ENCODE results near the gene LGMN. TPM values are rescaled to one million over a fixed set of nuclear protein-coding genes. Genes with fewer than 3 reads are reported as not detected.
A peak's percentile ranks its signal among the peaks of the same experiment; 100 is the strongest.
"Not testable (repeated sequence)": the region's sequence is repeated elsewhere in the genome, so short reads cannot be mapped to it uniquely, and the experiment has no call there.

LGMN gene
- 100 to 1,000 TPM in 1 of 2 donors, 10 to 100 TPM in 1; 89.7 to 119 TPM for total RNA-seq
- long read RNA-seq, transcript LGMN-201 (14 exons, 2,055 nt): major isoform, 39 of 51 reads
- long read RNA-seq, transcript LGMN-211 (12 exons, 1,728 nt): minor isoform, 5 of 51 reads
- long read RNA-seq, partial matches to known transcripts: 3 of 51 reads
- long read RNA-seq, other reads (novel, unspliced or antisense): 2 of 51 reads

- intact Hi-C loops (cut with DNase I): no loop called here
- ATAC-seq: peak; percentile 96 to 99
- DNase-seq: peak; percentile 98
Measured at GRCh38 chr14:92748259-92749016, at the start of gene LGMN. Gene LGMN, minus strand, starts transcription at chr14:92748627. Its CDS starts 15,841 bp downstream, at chr14:92732786.

DNA sequence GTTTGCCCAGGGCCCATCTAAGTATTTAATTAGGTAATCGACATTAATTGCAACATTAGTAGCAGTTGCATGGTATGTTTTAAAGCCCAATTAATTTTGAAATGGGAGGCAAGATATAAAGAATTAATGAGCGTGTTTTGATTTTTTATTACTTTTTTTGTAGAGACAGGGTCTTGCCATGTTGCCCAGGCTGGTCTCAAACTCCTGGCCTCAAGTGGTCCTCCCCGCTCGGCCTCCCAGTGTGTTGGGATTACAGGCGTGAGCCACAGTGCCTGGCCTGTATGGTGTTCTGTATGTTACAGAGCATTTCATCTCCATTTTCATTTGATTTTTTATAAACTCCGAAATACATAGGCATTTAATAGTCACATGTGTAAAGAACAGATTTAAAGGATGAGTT, 46.5 kb upstream of the LGMN start:
- ATAC-seq: no peak
- intact Hi-C loops (cut with DNase I): no loop called here
- DNase-seq: no peak

DNA sequence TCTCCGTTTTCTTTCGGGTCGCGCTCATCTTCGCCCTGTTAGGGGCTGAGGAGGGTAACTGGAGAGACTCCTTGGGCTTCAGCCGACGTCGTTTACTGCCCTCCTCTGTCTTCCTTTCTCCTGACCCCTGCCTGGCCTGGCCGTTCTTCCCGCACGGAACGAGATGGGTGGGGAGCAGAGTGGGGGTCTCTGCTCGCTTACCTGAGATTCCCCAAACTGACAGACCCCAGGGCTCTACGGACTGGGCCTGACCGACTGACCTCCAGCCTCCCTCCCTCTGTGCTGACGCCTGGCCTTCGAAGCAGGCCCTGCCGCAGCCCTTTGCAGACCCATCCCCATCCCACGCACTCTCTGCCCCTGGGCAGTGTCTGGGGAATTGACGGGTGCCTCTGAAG, 46.1 kb upstream of the LGMN start:
- DNase-seq: peak; percentile 27
- intact Hi-C loops (cut with DNase I): no loop called here
- ATAC-seq: peak; percentile 1 to 39

- ATAC-seq (peak; percentile 99 to 100), DNase-seq (peak; percentile 98)
- intact Hi-C loops (cut with DNase I): no loop called here
Measured at GRCh38 chr14:92793709-92794546, 45.5 kb upstream of the LGMN start, which contains the start of gene GOLGA5. Gene GOLGA5, plus strand, starts transcription at chr14:92794305. Its CDS starts 3,133 bp downstream, at chr14:92797438.

GRCh38 chr14:92792885-92793284, 44.5 kb upstream of the LGMN start:
- DNase-seq (no peak), ATAC-seq (no peak)
- intact Hi-C loops (cut with DNase I): no loop called here

DNA sequence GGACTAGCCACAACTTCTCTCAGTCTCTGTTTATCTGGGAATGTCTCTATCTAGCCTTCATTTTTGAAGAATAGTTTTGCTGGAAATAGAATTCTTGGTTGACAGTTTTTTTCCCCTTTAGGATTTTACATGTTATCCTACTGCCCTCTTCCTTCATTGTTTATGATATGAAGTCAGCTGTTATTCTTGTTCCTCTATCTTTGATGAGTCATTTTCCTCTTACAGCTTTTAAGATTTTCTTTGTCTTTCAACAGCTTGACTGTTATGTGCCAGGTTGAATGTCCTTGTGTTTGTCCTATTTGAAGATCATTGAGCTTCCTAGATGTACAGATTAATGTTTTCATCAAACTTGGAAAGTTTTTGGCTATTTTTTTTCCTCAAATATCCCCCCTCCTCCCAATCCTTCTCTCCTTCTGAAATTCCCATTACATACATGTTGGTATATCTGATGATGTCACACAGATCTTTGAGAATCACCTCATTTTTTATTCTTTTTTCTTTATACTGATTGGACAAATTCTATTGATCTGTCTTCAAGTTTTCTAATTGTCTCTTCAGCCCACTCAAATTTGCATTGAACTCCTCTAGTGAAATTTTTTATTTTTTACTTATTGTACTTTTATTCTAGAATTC, 41.1 kb upstream of the LGMN start:
- ATAC-seq (no peak), DNase-seq (no peak)
- intact Hi-C loops (cut with DNase I): no loop called here

DNA sequence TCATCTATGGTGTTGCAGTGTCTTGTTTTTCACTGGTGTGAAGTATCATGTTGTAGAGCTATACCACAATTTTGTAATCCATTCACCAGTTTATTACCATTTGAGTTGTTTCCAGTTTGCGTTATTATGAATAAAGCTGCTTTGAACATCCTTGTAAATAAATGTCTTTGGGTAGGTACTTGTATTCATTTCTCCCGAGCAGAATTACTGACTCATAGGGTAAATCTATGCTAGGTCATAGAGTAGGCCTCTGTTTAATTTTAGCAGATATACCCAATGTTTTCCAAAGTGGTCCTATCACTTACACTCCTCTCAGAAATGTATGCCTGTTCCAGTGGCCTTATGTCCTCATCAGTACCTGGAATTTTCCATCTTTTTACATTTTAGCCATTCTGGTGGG, 39.1 kb upstream of the LGMN start:
- DNase-seq (no peak), ATAC-seq (no peak)
- intact Hi-C loops (cut with DNase I): no loop called here

DNA sequence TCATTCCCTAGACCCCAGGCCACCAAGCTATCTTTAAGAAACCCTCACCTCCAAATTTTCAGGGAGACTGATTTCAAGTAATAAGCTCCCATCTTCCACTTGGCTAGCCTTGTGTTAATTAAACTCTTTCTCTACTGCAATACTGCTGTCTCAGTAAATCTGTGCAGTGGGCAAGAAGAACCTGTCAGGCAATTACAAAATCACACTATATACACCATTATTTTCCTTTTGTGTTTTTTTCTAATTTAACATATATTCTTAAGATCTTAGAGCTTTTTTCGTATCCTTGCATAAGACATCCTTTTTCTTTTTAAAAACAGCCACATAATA, 38.0 kb upstream of the LGMN start:
- DNase-seq (no peak), ATAC-seq (no peak)
- intact Hi-C loops (cut with DNase I): no loop called here

- ATAC-seq: peak; percentile 70 to 91
- intact Hi-C loops (cut with DNase I): no loop called here
Measured at GRCh38 chr14:92785667-92786426, 37.4 kb upstream of the LGMN start.

GRCh38 chr14:92783813-92784431, 35.5 kb upstream of the LGMN start:
- intact Hi-C loops (cut with DNase I): loop anchor here (2.0 to 5.0 kb wide), 2 partner anchors 69 to 72 kb away; no protein-coding TSS in a partner anchor
- ATAC-seq: peak; percentile 50 to 77
- DNase-seq: no peak

More at GRCh38 chr14:92785667-92786426, 37.4 kb upstream of the LGMN start:
- DNase-seq: peak; percentile 75

GRCh38 chr14:92781350-92781749, 32.9 kb upstream of the LGMN start:
- no peak for DNase-seq
- intact Hi-C loops (cut with DNase I): loop anchor here in 1 of 2 donors (5.0 kb wide), 1 partner anchor 69 kb away; no protein-coding TSS in a partner anchor
- no peak for ATAC-seq

DNA sequence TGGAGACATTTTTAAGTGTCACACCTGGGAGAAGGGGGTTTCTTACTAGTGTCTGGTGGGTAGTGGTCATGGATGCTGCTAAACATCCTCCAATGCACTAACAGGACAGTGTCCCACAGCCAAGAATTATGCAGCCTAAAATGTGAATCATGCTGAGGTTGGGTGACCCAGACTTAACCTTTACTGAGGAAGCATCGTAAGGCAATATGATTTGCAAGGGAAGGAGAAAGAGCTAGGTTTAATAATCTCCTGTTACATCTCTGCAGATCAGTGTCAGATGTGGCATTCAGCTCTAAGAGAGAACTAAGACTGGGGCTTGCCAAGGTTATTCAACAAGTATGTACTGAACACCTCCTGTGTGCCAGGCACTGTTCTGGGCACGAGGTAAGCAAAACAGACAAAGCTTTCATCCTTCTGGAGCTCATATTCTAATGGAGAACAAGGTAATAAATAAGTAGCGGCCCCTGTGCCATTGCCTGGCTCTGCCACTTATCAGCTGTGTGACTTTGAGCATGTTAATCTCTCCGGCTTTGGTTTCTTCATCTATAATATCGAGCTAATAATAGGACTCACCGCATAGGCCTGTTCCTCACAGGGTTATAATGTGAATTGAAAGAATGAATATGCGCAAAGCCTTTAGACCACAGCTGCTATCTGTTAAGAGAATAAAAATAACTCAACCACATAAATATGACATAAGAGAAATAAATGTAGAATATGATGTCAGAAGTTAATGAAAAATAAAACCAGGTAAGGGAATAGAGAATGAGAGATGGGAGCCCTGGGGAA, 32.2 kb upstream of the LGMN start:
- DNase-seq (no peak), ATAC-seq (peak in 1 of 2 donors; percentile 9)
- intact Hi-C loops (cut with DNase I): loop anchor here in 1 of 2 donors (5.0 kb wide), 1 partner anchor 68 kb away; no protein-coding TSS in a partner anchor

DNA sequence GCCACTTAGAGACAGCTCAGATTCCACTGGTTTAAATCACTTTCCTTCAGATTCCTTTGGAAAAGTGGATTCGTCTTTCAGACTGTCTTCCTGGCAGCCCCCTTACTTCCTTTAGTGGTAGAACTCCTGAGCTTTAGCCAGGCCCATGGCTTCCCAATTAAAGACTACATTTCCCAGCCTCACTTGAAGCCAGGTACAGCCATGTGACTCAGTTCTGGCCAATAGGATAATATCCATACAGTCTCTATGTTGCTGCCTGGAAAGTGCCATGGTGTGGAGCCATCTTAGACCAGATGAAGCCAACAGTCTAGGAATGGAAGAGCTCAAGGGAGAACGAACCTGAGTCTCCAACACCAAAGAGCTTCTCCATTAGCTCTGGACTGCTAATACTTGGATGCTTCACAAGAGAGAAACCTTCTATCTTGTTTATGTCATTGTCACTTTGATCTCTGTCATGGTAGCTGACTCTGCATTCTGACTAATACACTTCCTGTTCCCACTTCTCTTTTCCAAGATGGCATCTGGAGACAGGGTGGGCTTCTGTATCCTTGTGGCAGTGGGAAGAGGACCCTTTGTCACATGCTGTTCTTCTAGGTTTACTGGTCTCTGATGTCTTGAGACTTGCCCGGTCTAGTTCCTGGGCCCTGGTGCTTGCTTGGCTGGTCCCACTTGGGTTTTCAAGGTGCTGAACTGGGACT, 30.6 kb upstream of the LGMN start:
- intact Hi-C loops (cut with DNase I); DNase-seq: not testable (repeated sequence)
- peak in 1 of 2 donors; percentile 27 for ATAC-seq

DNA sequence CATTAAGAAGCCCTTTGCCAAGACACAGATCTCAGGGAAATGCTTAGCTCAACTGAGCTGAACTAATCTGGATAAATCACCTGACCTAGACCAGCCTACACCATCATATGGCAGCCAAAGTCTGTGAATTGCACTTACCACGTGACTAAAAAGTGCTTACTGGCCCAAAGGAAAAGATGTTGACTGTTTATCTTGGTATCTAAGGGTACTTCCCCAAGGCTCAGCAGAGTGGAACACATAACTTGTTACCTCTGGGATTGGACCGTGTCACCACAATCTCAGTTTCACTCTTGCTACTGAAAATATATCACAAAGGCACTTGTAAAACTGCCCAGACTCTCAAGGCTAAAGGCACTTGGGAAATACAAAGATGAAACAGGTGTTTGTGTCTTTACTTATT, 26.9 kb upstream of the LGMN start:
- intact Hi-C loops (cut with DNase I); DNase-seq: not testable (repeated sequence)
- ATAC-seq: peak; percentile 54 to 69

DNA sequence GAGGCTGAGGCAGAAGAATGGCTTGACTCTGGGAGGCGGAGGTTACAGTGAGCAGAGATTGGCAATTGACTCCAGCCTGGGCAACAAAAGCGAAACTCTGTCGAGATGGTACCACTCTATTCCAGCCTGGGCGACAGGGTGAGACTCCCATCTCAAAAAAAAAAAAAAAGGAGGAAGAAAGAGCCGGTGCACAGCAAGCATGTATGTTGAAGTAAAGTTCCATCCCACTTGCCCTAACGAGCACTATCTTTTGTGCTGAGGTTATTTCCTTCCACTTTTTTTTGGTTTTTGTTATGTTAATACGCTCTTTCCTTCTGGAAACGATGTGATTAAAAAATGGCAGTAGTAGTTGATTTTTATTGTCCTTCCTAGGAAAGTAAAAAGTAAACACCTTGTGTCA, 26.1 kb upstream of the LGMN start:
- DNase-seq (no peak), ATAC-seq (peak in 1 of 2 donors; percentile 64)
- intact Hi-C loops (cut with DNase I): no loop called here

- intact Hi-C loops (cut with DNase I): no loop called here
Measured at GRCh38 chr14:92770484-92770883, 22.1 kb upstream of the LGMN start.

DNA sequence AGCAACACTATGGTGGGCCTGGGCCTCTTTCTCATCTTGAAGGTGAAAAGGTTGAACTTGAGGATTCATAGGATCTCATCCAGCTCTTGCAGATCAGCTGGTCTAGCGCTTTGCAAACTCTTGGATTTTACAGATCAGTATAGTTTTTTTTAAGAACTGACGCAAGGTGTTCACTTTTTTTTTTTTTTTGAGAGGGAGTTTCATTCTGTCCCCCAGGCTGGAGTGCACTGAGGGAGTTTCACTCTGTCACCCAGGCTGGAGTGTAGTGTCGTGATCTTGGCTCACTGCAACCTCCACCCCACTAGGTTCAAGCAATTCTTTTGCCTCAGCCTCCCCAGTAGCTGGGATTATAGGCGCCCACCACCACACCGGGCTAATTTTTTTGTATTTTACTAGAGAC, 20.4 kb upstream of the LGMN start:
- intact Hi-C loops (cut with DNase I): no loop called here
- no peak for ATAC-seq
- DNase-seq: no peak

More at GRCh38 chr14:92770484-92770883, 22.1 kb upstream of the LGMN start:
- ATAC-seq: peak in 1 of 2 donors; percentile 9
- DNase-seq: no peak

Data from left cardiac atrium (tissue), 4 donors.